ENCODE measurements around the gene TDRD3.
A peak's percentile ranks its signal among the peaks of the same experiment; 100 is the strongest.

TDRD3 gene

DNA sequence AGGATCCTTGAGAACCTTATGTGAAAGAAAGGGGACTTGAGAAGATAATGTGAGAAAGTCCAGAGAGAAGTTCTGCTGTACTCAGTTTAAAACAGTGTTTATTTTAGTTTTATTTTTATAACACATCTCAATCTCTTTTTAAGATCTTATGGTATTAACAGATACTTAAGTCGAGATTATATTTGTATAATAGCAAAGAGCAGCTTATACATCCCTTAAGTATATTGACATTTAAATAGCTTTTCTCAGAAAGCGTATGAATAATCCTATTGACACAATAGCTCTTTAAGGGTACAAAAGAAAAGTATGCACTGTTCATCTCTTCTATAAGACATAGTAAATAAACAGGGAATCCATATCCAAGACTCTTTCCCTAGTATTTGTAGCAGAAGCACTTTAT is 42.2 kb downstream of the TDRD3 start:
- Histone ChIP-seq H3K9me3 (ENCODE audit: insufficient read depth, low read length) (no peaks in the 10 kb centered on the region), H3K27me3 (ENCODE audit: low read length) (no peaks in the 10 kb centered on the region), H3K9ac (ENCODE audit: low read length) (no peak overlapping the region), H2AFZ (ENCODE audit: low read depth, low read length, severe bottlenecking) (no peak overlapping the region), H3K36me3 (ENCODE audit: low read length) (no peaks in the 10 kb centered on the region), H3K4me2 (ENCODE audit: low read depth, low read length, poor library complexity, severe bottlenecking) (no peak overlapping the region), H3K4me3 (ENCODE audit: insufficient read depth, low read length, poor library complexity, severe bottlenecking) (no peak overlapping the region), H3K27ac (ENCODE audit: low read depth, low read length) (no peak overlapping the region), H3K9me2 (replicated peaks; ENCODE audit: insufficient read depth, low read length) (no peaks in the 10 kb centered on the region), H3F3A (ENCODE audit: insufficient read depth) (no peaks in the 10 kb centered on the region), H4K20me1 (ENCODE audit: low read depth, low read length) (no peaks in the 10 kb centered on the region), H3K79me2 (ENCODE audit: insufficient read depth, low read length) (no peaks in the 10 kb centered on the region)
- TF ChIP-seq, protein P1, sequence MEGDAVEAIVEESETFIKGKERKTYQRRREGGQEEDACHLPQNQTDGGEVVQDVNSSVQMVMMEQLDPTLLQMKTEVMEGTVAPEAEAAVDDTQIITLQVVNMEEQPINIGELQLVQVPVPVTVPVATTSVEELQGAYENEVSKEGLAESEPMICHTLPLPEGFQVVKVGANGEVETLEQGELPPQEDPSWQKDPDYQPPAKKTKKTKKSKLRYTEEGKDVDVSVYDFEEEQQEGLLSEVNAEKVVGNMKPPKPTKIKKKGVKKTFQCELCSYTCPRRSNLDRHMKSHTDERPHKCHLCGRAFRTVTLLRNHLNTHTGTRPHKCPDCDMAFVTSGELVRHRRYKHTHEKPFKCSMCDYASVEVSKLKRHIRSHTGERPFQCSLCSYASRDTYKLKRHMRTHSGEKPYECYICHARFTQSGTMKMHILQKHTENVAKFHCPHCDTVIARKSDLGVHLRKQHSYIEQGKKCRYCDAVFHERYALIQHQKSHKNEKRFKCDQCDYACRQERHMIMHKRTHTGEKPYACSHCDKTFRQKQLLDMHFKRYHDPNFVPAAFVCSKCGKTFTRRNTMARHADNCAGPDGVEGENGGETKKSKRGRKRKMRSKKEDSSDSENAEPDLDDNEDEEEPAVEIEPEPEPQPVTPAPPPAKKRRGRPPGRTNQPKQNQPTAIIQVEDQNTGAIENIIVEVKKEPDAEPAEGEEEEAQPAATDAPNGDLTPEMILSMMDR (IDR thresholded peaks at IDR 0.05; ENCODE audit: insufficient read depth, low read length, poor library complexity, severe bottlenecking), result no peak
- TF ChIP-seq EZH2phosphoT487 (conservative IDR thresholded peaks at IDR 0.05; ENCODE audit: low read length), result no peak

DNA sequence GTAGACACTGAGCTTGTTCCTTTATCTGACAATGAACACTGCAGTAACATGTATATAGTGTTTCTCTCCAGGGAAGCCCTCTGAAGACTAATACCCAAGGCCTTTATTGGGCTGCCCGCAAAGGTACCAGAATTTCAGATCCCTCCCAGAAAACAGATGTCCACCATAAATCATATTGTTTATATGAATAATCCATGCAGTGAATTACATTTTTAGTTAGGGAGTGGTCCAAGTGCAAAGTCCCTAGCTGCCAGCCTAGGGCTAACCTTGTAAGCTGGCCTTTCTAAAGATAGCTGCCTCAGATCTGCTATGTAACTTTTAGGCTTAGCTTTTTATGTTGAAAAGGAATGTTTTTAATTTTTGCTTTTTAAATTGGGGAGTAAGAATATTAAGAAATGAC is 44.7 kb downstream of the TDRD3 start:
- Histone ChIP-seq H3K27ac (ENCODE audit: low read depth, low read length) (no peak overlapping the region), H3K27me3 (ENCODE audit: low read length) (no peaks in the 10 kb centered on the region), H3F3A (ENCODE audit: insufficient read depth) (no peaks in the 10 kb centered on the region), H3K79me2 (ENCODE audit: insufficient read depth, low read length) (no peaks in the 10 kb centered on the region), H2AFZ (ENCODE audit: low read depth, low read length, severe bottlenecking) (no peak overlapping the region), H3K4me2 (ENCODE audit: low read depth, low read length, poor library complexity, severe bottlenecking) (no peak overlapping the region), H3K9me2 (replicated peaks; ENCODE audit: insufficient read depth, low read length) (no peaks in the 10 kb centered on the region), H3K4me3 (ENCODE audit: insufficient read depth, low read length, poor library complexity, severe bottlenecking) (no peak overlapping the region), H3K9ac (ENCODE audit: low read length) (no peak overlapping the region), H3K9me3 (ENCODE audit: insufficient read depth, low read length) (no peaks in the 10 kb centered on the region), H3K36me3 (ENCODE audit: low read length) (no peaks in the 10 kb centered on the region), H4K20me1 (ENCODE audit: low read depth, low read length) (no peaks in the 10 kb centered on the region)
- no peak for TF ChIP-seq EZH2phosphoT487 (conservative IDR thresholded peaks at IDR 0.05; ENCODE audit: low read length)
- TF ChIP-seq, protein P1 (IDR thresholded peaks at IDR 0.05; ENCODE audit: insufficient read depth, low read length, poor library complexity, severe bottlenecking), result no peak

DNA sequence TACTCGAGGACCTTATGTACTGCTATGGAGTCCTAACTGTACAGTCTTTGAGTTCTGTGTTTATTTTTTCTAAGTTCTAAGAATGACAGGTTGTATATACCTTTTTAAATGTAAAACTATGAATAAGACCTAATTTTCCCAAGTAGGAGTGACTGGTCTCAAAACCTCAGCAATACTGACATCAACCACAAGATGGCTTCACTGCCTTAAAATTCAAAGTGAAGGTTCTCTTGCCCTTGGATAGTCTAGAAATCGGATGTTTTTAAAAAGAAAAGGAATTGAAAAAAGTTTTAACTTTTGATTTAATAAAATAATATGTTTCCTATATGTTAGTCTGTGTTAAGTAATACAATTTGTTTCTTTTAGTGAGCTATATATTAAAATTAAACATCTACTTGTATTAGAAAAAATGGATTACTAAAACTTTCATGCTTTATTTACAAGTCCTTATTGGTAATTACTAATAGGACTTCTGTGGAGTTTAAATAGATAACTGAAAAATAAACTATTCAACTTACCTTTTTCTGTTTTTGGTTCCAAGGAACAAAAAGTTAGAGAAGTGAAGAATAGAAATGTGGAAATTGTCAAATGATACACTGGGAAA is 52.0 kb downstream of the TDRD3 start:
- Histone ChIP-seq H3K4me2 (ENCODE audit: low read depth, low read length, poor library complexity, severe bottlenecking) (no peak overlapping the region), H2AFZ (ENCODE audit: low read depth, low read length, severe bottlenecking) (no peak overlapping the region), H3K4me3 (ENCODE audit: insufficient read depth, low read length, poor library complexity, severe bottlenecking) (no peak overlapping the region), H3K9me2 (replicated peaks; ENCODE audit: insufficient read depth, low read length) (no peaks in the 10 kb centered on the region), H3K27me3 (ENCODE audit: low read length) (no peaks in the 10 kb centered on the region), H3K79me2 (ENCODE audit: insufficient read depth, low read length) (no peaks in the 10 kb centered on the region), H3K27ac (ENCODE audit: low read depth, low read length) (no peak overlapping the region), H3K9me3 (ENCODE audit: insufficient read depth, low read length) (no peaks in the 10 kb centered on the region), H3K9ac (ENCODE audit: low read length) (no peak overlapping the region), H4K20me1 (ENCODE audit: low read depth, low read length) (no peaks in the 10 kb centered on the region), H3K36me3 (ENCODE audit: low read length) (no peaks in the 10 kb centered on the region), H3F3A (ENCODE audit: insufficient read depth) (no peaks in the 10 kb centered on the region)
- TF ChIP-seq, protein P1 (IDR thresholded peaks at IDR 0.05; ENCODE audit: insufficient read depth, low read length, poor library complexity, severe bottlenecking), result peak; percentile 56
- no peak for TF ChIP-seq EZH2phosphoT487 (conservative IDR thresholded peaks at IDR 0.05; ENCODE audit: low read length)
